ENCODE data around the gene TM9SF4.

TM9SF4 gene

DNA sequence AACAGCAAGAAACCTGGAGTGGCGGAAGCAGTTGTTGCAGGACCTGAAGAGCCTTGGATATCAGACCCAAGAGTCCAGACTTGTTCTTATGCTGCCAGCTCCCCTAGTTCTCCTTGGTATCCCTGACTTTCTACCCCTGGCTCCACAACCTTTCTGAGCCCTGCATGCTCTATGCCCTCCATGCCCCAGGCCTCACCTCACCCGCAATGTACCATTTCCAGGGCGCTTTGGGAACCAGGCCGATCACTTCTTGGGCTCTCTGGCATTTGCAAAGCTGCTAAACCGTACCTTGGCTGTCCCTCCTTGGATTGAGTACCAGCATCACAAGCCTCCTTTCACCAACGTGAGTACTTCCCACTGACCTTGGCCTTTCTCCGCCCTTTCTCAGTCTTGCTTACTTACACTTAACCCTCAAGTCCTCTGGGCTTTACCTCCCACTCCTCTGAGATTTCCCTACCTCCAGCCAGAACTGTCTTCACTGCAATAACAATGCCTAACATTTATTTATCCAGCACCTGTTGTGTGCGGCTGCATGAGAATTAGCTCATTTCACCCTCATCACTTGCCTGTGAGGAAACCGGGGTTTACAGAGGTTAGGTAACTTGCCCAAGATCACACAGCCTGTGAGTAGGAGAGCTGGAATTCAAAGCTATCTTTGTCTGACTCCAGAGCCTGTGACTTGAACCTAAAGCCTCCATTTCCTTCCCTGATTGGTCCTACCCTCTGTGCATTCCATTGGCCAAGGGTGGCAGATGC, 100.5 kb downstream of the TM9SF4 start:
- no peak for DNase-seq

DNA sequence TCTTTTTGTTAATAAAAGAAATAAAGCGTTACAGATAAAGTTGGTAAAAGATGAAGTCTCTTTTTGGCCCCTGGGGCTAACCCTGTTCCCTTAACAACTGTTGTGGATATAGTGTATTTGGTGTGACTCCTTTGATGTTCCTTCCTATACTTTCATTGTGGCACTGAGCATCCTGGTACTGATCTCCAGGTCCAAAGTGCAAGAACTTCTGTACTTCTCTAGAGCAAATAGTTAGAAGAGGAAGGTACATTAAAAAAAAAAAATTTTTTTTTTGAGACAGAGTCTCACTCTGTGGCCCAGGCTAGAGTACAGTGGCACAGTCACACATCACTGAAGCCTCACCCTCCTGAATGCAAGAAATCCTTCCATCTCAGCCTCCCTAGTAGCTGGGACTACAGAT, 104.4 kb downstream of the TM9SF4 start:
- DNase-seq: no peak

DNA sequence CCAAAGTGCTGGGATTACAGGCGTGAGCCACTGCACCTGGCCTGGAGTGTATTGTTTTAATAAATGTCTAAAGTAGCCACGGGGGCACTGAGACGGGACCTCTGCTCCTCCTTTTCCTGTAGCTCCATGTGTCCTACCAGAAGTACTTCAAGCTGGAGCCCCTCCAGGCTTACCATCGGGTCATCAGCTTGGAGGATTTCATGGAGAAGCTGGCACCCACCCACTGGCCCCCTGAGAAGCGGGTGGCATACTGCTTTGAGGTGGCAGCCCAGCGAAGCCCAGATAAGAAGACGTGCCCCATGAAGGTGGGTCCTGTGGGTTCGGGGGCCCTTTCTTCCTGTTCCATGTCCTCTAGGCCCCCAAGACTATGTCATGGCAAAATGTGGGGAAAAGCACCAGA, 105.6 kb downstream of the TM9SF4 start:
- no peak for DNase-seq

DNA sequence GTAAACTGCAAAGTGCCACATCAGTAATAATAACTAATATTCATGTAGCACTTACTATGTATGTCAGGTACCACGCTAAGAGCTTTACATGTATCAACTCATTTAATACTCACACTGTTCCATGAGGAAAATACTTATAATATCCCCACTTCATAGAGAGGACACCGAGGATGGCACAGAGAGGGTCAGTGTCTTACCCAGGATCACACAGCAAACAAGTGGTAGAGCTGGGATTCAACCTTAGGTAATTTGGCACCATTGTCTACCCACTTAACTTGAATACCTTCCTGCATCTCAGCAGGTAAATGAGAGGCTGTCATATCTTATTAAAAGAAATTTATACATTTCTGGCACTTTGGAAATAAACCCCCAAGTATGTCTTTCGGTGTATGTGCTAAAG, 106.2 kb downstream of the TM9SF4 start:
- no peak for DNase-seq

DNA sequence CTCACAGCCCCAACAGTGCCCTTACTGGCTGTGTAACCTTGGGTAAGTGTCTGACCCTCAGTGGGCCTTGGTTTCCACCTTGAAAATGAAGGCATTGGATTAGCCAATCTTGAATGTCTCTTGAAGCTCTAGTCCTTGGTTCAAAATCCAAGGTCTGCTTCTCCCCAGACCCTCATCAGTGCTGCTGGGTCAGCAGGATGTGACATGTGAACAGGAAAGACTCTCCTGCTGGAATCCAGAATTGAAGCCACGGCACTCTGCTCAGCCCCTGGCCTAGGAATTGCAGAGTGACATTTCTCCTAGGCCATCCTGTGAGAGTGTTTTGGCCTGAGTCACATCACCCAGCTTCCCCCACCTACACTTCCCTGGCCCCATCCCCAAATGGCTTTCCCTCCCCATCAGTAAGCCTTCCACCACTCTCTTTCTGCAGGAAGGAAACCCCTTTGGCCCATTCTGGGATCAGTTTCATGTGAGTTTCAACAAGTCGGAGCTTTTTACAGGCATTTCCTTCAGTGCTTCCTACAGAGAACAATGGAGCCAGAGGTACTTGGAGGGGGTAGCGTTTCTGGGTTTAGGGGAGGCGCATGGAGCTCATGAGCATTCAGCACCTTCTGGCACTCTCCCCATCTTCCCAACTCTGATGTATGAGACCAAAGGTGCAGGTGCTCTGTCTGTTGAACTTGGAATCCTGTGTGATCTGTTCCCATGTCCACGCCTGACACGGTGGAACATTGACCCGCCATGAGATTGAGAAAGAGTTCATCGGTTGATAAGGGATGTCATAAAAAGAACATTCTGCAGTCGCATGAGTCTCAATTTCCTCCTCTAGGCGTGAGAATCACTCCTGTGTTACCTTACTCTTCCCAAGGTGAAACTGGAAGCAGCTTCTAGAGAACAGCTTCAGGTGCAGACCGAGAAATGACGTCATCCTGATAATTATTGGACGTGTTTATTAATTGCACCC, 106.9 kb downstream of the TM9SF4 start:
- no peak for DNase-seq
